WTC11 (cell line): Measurements from ENCODE around the gene GTF2I. TPM values are rescaled to one million over a fixed set of nuclear protein-coding genes. Genes with fewer than 3 reads are reported as not detected.
A peak's percentile ranks its signal among the peaks of the same experiment; 100 is the strongest.
"Not testable (repeated sequence)": the region's sequence is repeated elsewhere in the genome, so short reads cannot be mapped to it uniquely, and the experiment has no call there.

Experiments
- ATAC-seq: fragments of 200-7000 bp; cut with Tn5 transposase; 2 replicates; pipeline ENCODE4 v1.10.0; 2021; ENCODE audit warnings: mild to moderate bottlenecking, moderate library complexity
- CTCF ChIA-PET: fragments of 300-600 bp; sonication (Branson Sonifier 250); formaldehyde crosslinking; loops from one replicate; lab custom pipeline; 2021; ENCODE audit warnings: antibody characterized with exemption; lab: Charles Lee
- POLR2A ChIA-PET: fragments of 350-600 bp; sonication (Branson Sonifier 250); formaldehyde crosslinking; loops from one replicate; lab custom pipeline; 2021; ENCODE audit warnings: antibody characterized with exemption; lab: Charles Lee
- DNase-seq: peaks from one replicate; pipeline ENCODE4 v3.0.0; 2021; ENCODE audit warnings: low spot score
- H3K27ac Mint-ChIP-seq: 2 replicates; pipeline ENCODE4 v1.8.0; 2021; ENCODE audit warnings: mixed read lengths
- H3K27me3 Mint-ChIP-seq: 2 replicates; pipeline ENCODE4 v1.8.0; 2021; ENCODE audit warnings: low read depth, mild to moderate bottlenecking, moderate library complexity, mixed read lengths
- H3K36me3 Mint-ChIP-seq: 2 replicates; pipeline ENCODE4 v1.8.0; 2021; ENCODE audit warnings: mixed read lengths
- H3K4me1 Mint-ChIP-seq: 2 replicates; pipeline ENCODE4 v1.8.0; 2022; ENCODE audit warnings: mixed read lengths
- H3K4me3 Mint-ChIP-seq: 2 replicates; pipeline ENCODE4 v1.8.0; 2021; ENCODE audit warnings: mild to moderate bottlenecking, moderate library complexity, mixed read lengths
- H3K9me3 Mint-ChIP-seq: 2 replicates; pipeline ENCODE4 v1.8.0; 2021; ENCODE audit warnings: mixed read lengths
- total RNA-seq: library from RNA; stranded (reverse); gene quantifications from 3 replicates; pipeline ENCODE4 v1.2.3, GENCODE V29; 2021

Gene GTF2I
- total RNA-seq, 1 experiment from 2014 or later = 308 TPM

- H3K27ac Mint-ChIP-seq, ATAC-seq, CTCF ChIA-PET, H3K36me3 Mint-ChIP-seq, H3K9me3 Mint-ChIP-seq, POLR2A ChIA-PET, H3K27me3 Mint-ChIP-seq, H3K4me3 Mint-ChIP-seq, H3K4me1 Mint-ChIP-seq, DNase-seq: not testable (repeated sequence)
Observed at GRCh38 chr7:74773760-74774750, 116.5 kb downstream of the GTF2I start, which contains the start of gene NCF1. TSS of gene NCF1 (plus strand) at chr7:74774011. CDS start at chr7:74774032, 21 bp downstream.

GRCh38 chr7:74775111-74775510 is 117.6 kb downstream of the GTF2I start:
- H3K27ac Mint-ChIP-seq, POLR2A ChIA-PET, H3K4me1 Mint-ChIP-seq, H3K4me3 Mint-ChIP-seq, ATAC-seq, H3K27me3 Mint-ChIP-seq, H3K9me3 Mint-ChIP-seq, CTCF ChIA-PET, DNase-seq, H3K36me3 Mint-ChIP-seq: not testable (repeated sequence)

GRCh38 chr7:74779053-74779452 is 121.5 kb downstream of the GTF2I start:
- DNase-seq, H3K9me3 Mint-ChIP-seq, POLR2A ChIA-PET, H3K27me3 Mint-ChIP-seq, ATAC-seq, H3K4me1 Mint-ChIP-seq, H3K4me3 Mint-ChIP-seq, CTCF ChIA-PET, H3K27ac Mint-ChIP-seq, H3K36me3 Mint-ChIP-seq: not testable (repeated sequence)

GRCh38 chr7:74781746-74782145 is 124.2 kb downstream of the GTF2I start:
- ATAC-seq, CTCF ChIA-PET, H3K9me3 Mint-ChIP-seq, H3K27ac Mint-ChIP-seq, H3K36me3 Mint-ChIP-seq, POLR2A ChIA-PET, DNase-seq, H3K4me3 Mint-ChIP-seq, H3K27me3 Mint-ChIP-seq, H3K4me1 Mint-ChIP-seq: not testable (repeated sequence)

- DNase-seq, H3K9me3 Mint-ChIP-seq, H3K36me3 Mint-ChIP-seq, H3K27me3 Mint-ChIP-seq, CTCF ChIA-PET, ATAC-seq, H3K4me3 Mint-ChIP-seq, H3K27ac Mint-ChIP-seq, POLR2A ChIA-PET, H3K4me1 Mint-ChIP-seq: not testable (repeated sequence)
Observed at GRCh38 chr7:74783595-74783994, 126.1 kb downstream of the GTF2I start.

- H3K4me3 Mint-ChIP-seq, H3K9me3 Mint-ChIP-seq, H3K27ac Mint-ChIP-seq, H3K27me3 Mint-ChIP-seq, CTCF ChIA-PET, POLR2A ChIA-PET, H3K36me3 Mint-ChIP-seq, H3K4me1 Mint-ChIP-seq: not testable (repeated sequence)
- ATAC-seq (peak; percentile 94), DNase-seq (peak; percentile 97)
Observed at GRCh38 chr7:74788369-74789150, 131.0 kb downstream of the GTF2I start.

- CTCF ChIA-PET, H3K36me3 Mint-ChIP-seq, H3K4me3 Mint-ChIP-seq, ATAC-seq, H3K27me3 Mint-ChIP-seq, POLR2A ChIA-PET, H3K9me3 Mint-ChIP-seq, H3K27ac Mint-ChIP-seq, H3K4me1 Mint-ChIP-seq, DNase-seq: not testable (repeated sequence)
Observed at GRCh38 chr7:74789200-74789736, 131.8 kb downstream of the GTF2I start.

GRCh38 chr7:74797848-74798622 is 140.5 kb downstream of the GTF2I start:
- H3K4me3 Mint-ChIP-seq, H3K4me1 Mint-ChIP-seq, ATAC-seq, H3K9me3 Mint-ChIP-seq, H3K27me3 Mint-ChIP-seq, H3K36me3 Mint-ChIP-seq, H3K27ac Mint-ChIP-seq, POLR2A ChIA-PET, CTCF ChIA-PET, DNase-seq: not testable (repeated sequence)

- H3K27ac Mint-ChIP-seq, H3K36me3 Mint-ChIP-seq, H3K9me3 Mint-ChIP-seq, DNase-seq, ATAC-seq, CTCF ChIA-PET, H3K4me1 Mint-ChIP-seq, H3K4me3 Mint-ChIP-seq, POLR2A ChIA-PET, H3K27me3 Mint-ChIP-seq: not testable (repeated sequence)
Observed at GRCh38 chr7:74798644-74799043, 141.1 kb downstream of the GTF2I start.
